Body of pancreas (tissue), 4 donors: ENCODE data around the gene TMEM131L. TPM values are rescaled to one million over a fixed set of nuclear protein-coding genes. Genes with fewer than 3 reads are reported as not detected.

Experiments
- ATAC-seq: fragments of 150-250 bp; one replicate; pipeline ENCODE4 v1.9.1; 2016
- DNase-seq, 4 donors: peaks; one replicate each; pipeline ENCODE4 v3.0.0-alpha.2; 2019
- H3K27ac ChIP-seq, 4 donors: fragments of 200-600 bp; sonication (generic); 1 replicate in 3 of 4; 2 replicates in 1 of 4; pipeline versions ENCODE4 v1.5.1 to v1.6.1; 2016 to 2019; ENCODE audit warnings: mild to moderate bottlenecking in 1 of 4, mixed read lengths in 1 of 4, moderate library complexity in 1 of 4
- H3K27me3 ChIP-seq, 2 donors: fragments of 200-600 bp; sonication (generic); one replicate each; pipeline ENCODE4 v1.6.0; 2016; ENCODE audit warnings: mild to moderate bottlenecking in 1 of 2
- H3K36me3 ChIP-seq, 2 donors: fragments of 200-600 bp; sonication (generic); replicated peaks in 1 of 2; 2 replicates each; pipeline ENCODE4 v1.5.1; 2016; ENCODE audit warnings: low read depth in 2 of 2; ENCODE audit not compliant: insufficient read depth in 1 of 2
- H3K4me1 ChIP-seq: fragments of 200-600 bp; sonication (generic); one replicate; pipeline ENCODE4 v1.6.0; 2016
- H3K4me3 ChIP-seq, 2 donors: fragments of 200-600 bp; sonication (generic); 1 replicate in 1 of 2; 2 replicates in 1 of 2; pipeline ENCODE4 v1.5.1; 2016 to 2019
- H3K9me3 ChIP-seq, 3 donors: fragments of 200-600 bp; sonication (generic); 1 replicate in 2 of 3; 2 replicates in 1 of 3; pipeline ENCODE4 v1.5.1; 2016
- POLR2A ChIP-seq, 3 donors: fragments of 450-650 bp; IDR thresholded peaks; one replicate each; pipeline ENCODE4 v1.6.1; 2016; ENCODE audit warnings: antibody characterized with exemption in 3 of 3, mild to moderate bottlenecking in 2 of 3
- WGBS, 2 donors: methylation state at CpG; one replicate each; pipeline ENCODE4 v1.1.5; 2017; 5-methylcytosine and 5-hydroxymethylcytosine counted together
- intact Hi-C: fragments of 100-400 bp; cut with DNase I; formaldehyde crosslinking; loops from one replicate; pipeline ENCODE4 v1.15.1; 2023
- total RNA-seq, 2 donors: library from RNA; depleted of rRNA; stranded (reverse); fragments of >200 nt; gene quantifications; one replicate each; pipeline ENCODE4 v1.1.0, GENCODE V29; 2016
- TF ChIP-seq, protein P1 (sequence below), 7 experiments: fragments of 450-650 bp in 4 of 7; fragments of 200-600 bp in 3 of 7; sonication (generic) in 3 of 7; IDR thresholded peaks; one replicate each; pipeline ENCODE4 v1.5.1; 2016 to 2019; ENCODE audit warnings: antibody characterized with exemption in 7 of 7

The TMEM131L gene
- total RNA-seq, 2 donors from 2014 or later = 47.1 to 63.6 TPM

DNA sequence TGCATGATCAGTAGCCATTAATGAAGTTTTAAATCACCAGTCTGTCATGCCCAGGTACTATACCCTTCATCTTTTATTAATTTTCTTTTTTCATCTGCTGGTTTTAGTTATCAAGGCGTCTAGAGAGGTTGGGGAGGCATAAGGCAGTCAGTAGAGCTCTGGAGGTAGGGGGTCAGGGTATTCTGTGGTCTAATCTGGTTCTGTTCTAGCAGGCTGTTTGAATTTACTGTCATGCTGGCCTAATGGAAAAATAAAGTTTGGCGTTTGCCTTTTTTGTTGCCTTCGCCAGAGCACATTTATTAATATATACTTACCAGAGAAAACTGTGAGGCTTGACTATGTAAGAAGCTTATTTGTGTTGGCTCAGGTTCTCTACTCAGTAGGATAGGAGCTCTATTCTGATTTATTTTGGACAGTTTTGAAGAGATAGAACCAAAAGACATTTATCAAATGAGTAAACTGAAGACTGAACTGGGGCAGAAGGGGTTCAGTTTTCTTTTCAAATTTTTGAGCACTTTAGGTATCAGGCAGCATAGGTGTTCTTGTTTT is 46.9 kb downstream of the TMEM131L start:
- no peak for DNase-seq
- no peaks in the 10 kb centered on the region for H3K27me3 ChIP-seq
- H3K4me1 ChIP-seq = peaks cover 61% of the 10 kb centered on the region
- no peak for ATAC-seq
- 42 to 53% methylated on average over 3 of the region's 3 CpGs for WGBS, 2 donors
- H3K27ac ChIP-seq = peak overlapping the region in 3 of 4 donors; percentile 28 to 59 (median 44)
- TF ChIP-seq, protein P1, sequence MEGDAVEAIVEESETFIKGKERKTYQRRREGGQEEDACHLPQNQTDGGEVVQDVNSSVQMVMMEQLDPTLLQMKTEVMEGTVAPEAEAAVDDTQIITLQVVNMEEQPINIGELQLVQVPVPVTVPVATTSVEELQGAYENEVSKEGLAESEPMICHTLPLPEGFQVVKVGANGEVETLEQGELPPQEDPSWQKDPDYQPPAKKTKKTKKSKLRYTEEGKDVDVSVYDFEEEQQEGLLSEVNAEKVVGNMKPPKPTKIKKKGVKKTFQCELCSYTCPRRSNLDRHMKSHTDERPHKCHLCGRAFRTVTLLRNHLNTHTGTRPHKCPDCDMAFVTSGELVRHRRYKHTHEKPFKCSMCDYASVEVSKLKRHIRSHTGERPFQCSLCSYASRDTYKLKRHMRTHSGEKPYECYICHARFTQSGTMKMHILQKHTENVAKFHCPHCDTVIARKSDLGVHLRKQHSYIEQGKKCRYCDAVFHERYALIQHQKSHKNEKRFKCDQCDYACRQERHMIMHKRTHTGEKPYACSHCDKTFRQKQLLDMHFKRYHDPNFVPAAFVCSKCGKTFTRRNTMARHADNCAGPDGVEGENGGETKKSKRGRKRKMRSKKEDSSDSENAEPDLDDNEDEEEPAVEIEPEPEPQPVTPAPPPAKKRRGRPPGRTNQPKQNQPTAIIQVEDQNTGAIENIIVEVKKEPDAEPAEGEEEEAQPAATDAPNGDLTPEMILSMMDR (IDR thresholded peaks at IDR 0.05) = no peak
- TF ChIP-seq POLR2A (IDR thresholded peaks at IDR 0.05) = no peak
- no peaks in the 10 kb centered on the region for H3K9me3 ChIP-seq
- intact Hi-C loops = no loop called here
- H3K4me3 ChIP-seq = no peak overlapping the region
- H3K36me3 ChIP-seq = no peaks in the 10 kb centered on the region

- H3K9me3 ChIP-seq = no peaks in the 10 kb centered on the region
- intact Hi-C loops = no loop called here
- DNase-seq (no peak), ATAC-seq (no peak)
- peaks cover 66% of the 10 kb centered on the region for H3K4me1 ChIP-seq
- WGBS, 2 donors = 15 to 36% methylated on average over 1 of the region's 1 CpG
- no peak for TF ChIP-seq POLR2A (IDR thresholded peaks at IDR 0.05)
- TF ChIP-seq, protein P1 (IDR thresholded peaks at IDR 0.05) = no peak
- H3K4me3 ChIP-seq = no peak overlapping the region
- H3K27me3 ChIP-seq = no peaks in the 10 kb centered on the region
- peak overlapping the region in 3 of 4 donors; percentile 44 to 59 (median 46) for H3K27ac ChIP-seq
- no peaks in the 10 kb centered on the region for H3K36me3 ChIP-seq
These were observed 47.4 kb downstream of the TMEM131L start for GRCh38 chr4:153513596-153513995.

DNA sequence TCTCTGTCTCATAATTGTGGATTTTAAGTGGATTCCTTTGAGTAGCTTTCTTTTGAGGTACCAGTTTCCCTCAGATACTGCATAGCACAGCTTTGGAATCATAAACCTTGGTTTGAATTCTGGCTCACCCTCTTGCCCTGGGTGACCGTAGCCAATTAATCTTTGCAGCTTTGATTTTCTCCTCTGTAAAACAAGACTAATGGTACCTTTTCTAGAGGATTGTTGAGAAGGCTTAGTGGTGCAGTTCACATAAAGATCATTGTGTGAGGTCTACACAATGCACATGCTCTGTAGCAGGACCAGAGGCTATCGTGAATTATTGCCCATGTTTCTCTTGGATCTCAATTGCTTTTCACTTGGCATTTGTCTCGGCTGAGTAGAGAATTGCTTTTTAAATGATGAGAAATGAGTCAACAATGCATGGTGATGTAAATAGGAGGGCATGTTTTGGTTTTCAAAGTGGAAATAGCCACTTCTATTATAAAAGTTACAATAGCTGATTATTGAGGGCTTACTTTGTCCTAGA is 47.9 kb downstream of the TMEM131L start:
- ATAC-seq (no peak), DNase-seq (no peak)
- no peaks in the 10 kb centered on the region for H3K27me3 ChIP-seq
- TF ChIP-seq, protein P1 (IDR thresholded peaks at IDR 0.05) = no peak
- TF ChIP-seq POLR2A (IDR thresholded peaks at IDR 0.05) = no peak
- H3K4me3 ChIP-seq = no peak overlapping the region
- H3K27ac ChIP-seq = peak overlapping the region; percentile 12 to 59 (median 45)
- WGBS, 2 donors = 32 to 39% methylated on average over 3 of the region's 3 CpGs
- H3K9me3 ChIP-seq = no peaks in the 10 kb centered on the region
- peaks cover 67% of the 10 kb centered on the region for H3K4me1 ChIP-seq
- intact Hi-C loops = no loop called here
- no peaks in the 10 kb centered on the region for H3K36me3 ChIP-seq

- ATAC-seq (no peak), DNase-seq (no peak)
- intact Hi-C loops = no loop called here
- no peaks in the 10 kb centered on the region for H3K9me3 ChIP-seq
- H3K4me3 ChIP-seq = no peak overlapping the region
- TF ChIP-seq, protein P1 (IDR thresholded peaks at IDR 0.05) = no peak
- TF ChIP-seq POLR2A (IDR thresholded peaks at IDR 0.05) = no peak
- H3K4me1 ChIP-seq = peaks cover 67% of the 10 kb centered on the region
- H3K36me3 ChIP-seq = no peaks in the 10 kb centered on the region
- 88 to 89% methylated on average over 15 of the region's 15 CpGs for WGBS, 2 donors
- peak overlapping the region in 1 of 4 donors; percentile 34 for H3K27ac ChIP-seq
- no peaks in the 10 kb centered on the region for H3K27me3 ChIP-seq
These were observed 48.7 kb downstream of the TMEM131L start for GRCh38 chr4:153514688-153515426.
